MM.1S (cell line): Measurements from ENCODE around the gene BCR.

Experiments used
- EZH2 ChIP-seq: fragments of 300-600 bp; sonication (generic); optimal IDR thresholded peaks from 2 replicates; pipeline ENCODE3; 2017; ENCODE audit warnings: low read depth, mild to moderate bottlenecking, antibody characterized with exemption, low read length, mixed read lengths
- TF ChIP-seq, protein P1 (sequence below): fragments of 300-600 bp; sonication (generic); IDR thresholded peaks from 2 replicates; pipeline ENCODE4 v1.5.1; 2016; ENCODE audit warnings: antibody characterized with exemption, low read length, mixed read lengths

DNA sequence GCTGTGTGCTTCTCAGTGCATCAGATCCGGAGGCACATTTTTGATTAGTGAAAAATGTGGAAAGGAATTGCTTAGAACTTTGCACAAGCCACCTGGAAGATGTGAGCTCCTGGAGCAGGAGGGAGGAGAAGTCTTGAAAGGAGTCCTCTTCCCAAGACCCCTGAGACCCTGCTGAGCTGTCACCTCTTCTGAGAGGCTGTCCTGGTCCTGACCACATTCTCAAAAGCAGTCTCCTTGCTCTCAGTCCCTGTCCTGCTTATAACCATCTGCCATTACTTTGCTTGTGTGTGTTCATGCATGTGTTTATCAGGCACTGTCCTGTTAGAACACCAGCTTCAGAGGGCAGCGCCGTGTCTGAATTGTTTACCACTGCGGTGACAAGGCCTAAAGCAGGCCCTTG lies 86.5 kb downstream of the BCR start:
- no peak for TF ChIP-seq EZH2
- TF ChIP-seq, protein P1, sequence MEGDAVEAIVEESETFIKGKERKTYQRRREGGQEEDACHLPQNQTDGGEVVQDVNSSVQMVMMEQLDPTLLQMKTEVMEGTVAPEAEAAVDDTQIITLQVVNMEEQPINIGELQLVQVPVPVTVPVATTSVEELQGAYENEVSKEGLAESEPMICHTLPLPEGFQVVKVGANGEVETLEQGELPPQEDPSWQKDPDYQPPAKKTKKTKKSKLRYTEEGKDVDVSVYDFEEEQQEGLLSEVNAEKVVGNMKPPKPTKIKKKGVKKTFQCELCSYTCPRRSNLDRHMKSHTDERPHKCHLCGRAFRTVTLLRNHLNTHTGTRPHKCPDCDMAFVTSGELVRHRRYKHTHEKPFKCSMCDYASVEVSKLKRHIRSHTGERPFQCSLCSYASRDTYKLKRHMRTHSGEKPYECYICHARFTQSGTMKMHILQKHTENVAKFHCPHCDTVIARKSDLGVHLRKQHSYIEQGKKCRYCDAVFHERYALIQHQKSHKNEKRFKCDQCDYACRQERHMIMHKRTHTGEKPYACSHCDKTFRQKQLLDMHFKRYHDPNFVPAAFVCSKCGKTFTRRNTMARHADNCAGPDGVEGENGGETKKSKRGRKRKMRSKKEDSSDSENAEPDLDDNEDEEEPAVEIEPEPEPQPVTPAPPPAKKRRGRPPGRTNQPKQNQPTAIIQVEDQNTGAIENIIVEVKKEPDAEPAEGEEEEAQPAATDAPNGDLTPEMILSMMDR, result no peak
